B cell (primary cell): ENCODE measurements around the gene RIT1. TPM values are rescaled to one million over a fixed set of nuclear protein-coding genes. Genes with fewer than 3 reads are reported as not detected.

Source experiments
- ATAC-seq: fragments of 200-7000 bp; cut with Tn5 transposase; one replicate; pipeline ENCODE4 v1.10.0; 2021; ENCODE audit warnings: low read depth, mild to moderate bottlenecking, moderate number of reproducible peaks, moderate library complexity
- CTCF ChIA-PET: fragments of 350-600 bp; sonication (Branson Sonifier 250); formaldehyde crosslinking; loops from one replicate; lab custom pipeline; 2021; ENCODE audit warnings: antibody characterized with exemption, inconsistent platforms; lab: Charles Lee
- POLR2A ChIA-PET: fragments of 350-600 bp; sonication (Branson Sonifier 250); formaldehyde crosslinking; loops from one replicate; lab custom pipeline; 2021; ENCODE audit warnings: antibody characterized with exemption; lab: Charles Lee
- DNase-seq: peaks from one replicate; pipeline ENCODE4 v3.0.0; 2013
- H2AFZ ChIP-seq: 2 replicates; pipeline ENCODE4 v1.6.1; 2012; ENCODE audit warnings: mild to moderate bottlenecking, low read depth, low read length; ENCODE audit not compliant: insufficient read depth, poor library complexity, severe bottlenecking
- H3K27ac ChIP-seq, 2 donors: 1 replicate in 1 of 2; 2 replicates in 1 of 2; pipeline ENCODE4 v1.5.1; 2012 to 2013; ENCODE audit warnings: low read length in 2 of 2, mild to moderate bottlenecking in 2 of 2, moderate library complexity in 1 of 2
- H3K27me3 ChIP-seq, 4 experiments: fragments of 200-600 bp in 1 of 4; sonication (generic) in 1 of 4; replicated peaks in 1 of 4; 1 replicate in 2 of 4; 2 replicates in 2 of 4; pipeline versions ENCODE4 v1.6.1 to v1.7.0; 2013 to 2016; ENCODE audit warnings: low read length in 3 of 4, mild to moderate bottlenecking in 2 of 4, mixed read lengths in 1 of 4, moderate library complexity in 1 of 4; ENCODE audit not compliant: insufficient read depth in 4 of 4, control insufficient read depth in 3 of 4; ENCODE audit errors: control extremely low read depth in 1 of 4
- H3K36me3 ChIP-seq, 2 experiments: replicated peaks in 1 of 2; 1 replicate in 1 of 2; 2 replicates in 1 of 2; pipeline versions ENCODE4 v1.6.1 to v1.7.1; 2013; ENCODE audit warnings: low read length in 1 of 2; ENCODE audit not compliant: insufficient read depth in 2 of 2, control insufficient read depth in 1 of 2; ENCODE audit errors: control extremely low read depth in 1 of 2, extremely low read depth in 1 of 2
- H3K4me1 ChIP-seq, 2 donors: fragments of 200-600 bp in 1 of 2; sonication (generic) in 1 of 2; 1 replicate in 1 of 2; 2 replicates in 1 of 2; pipeline versions ENCODE4 v1.5.1 to v1.6.1; 2013 to 2017; ENCODE audit warnings: low read length in 2 of 2; ENCODE audit not compliant: control insufficient read depth in 2 of 2, insufficient read depth in 2 of 2
- H3K4me2 ChIP-seq: replicated peaks from 2 replicates; pipeline ENCODE3; 2012; ENCODE audit warnings: mild to moderate bottlenecking, low read depth, low read length; ENCODE audit not compliant: poor library complexity, severe bottlenecking
- H3K4me3 ChIP-seq, 5 experiments: fragments of 200-600 bp in 1 of 5; sonication (generic) in 1 of 5; 1 replicate in 3 of 5; 2 replicates in 2 of 5; pipeline versions ENCODE4 v1.5.1 to v1.7.0; 2011 to 2016; ENCODE audit warnings: low read length in 4 of 5, mild to moderate bottlenecking in 4 of 5, low read depth in 2 of 5, control low read depth in 1 of 5, moderate library complexity in 1 of 5; ENCODE audit not compliant: insufficient read depth in 1 of 5; ENCODE audit errors: control extremely low read depth in 1 of 5, extremely low read depth in 1 of 5
- H3K79me2 ChIP-seq: fragments of 200-600 bp; sonication (generic); one replicate; pipeline ENCODE4 v1.6.0; 2016; ENCODE audit warnings: low read length; ENCODE audit not compliant: control insufficient read depth, insufficient read depth
- H3K9ac ChIP-seq: fragments of 200-600 bp; sonication (generic); 2 replicates; pipeline ENCODE4 v1.6.1; 2017; ENCODE audit warnings: mild to moderate bottlenecking, low read length, moderate library complexity
- H3K9me3 ChIP-seq, 3 donors: one replicate each; pipeline versions ENCODE4 v1.6.1 to v1.7.1; 2013; ENCODE audit warnings: low read length in 2 of 3; ENCODE audit not compliant: control insufficient read depth in 2 of 3, insufficient read depth in 1 of 3; ENCODE audit errors: control extremely low read depth in 1 of 3
- H4K20me1 ChIP-seq: 2 replicates; pipeline ENCODE4 v1.6.0; 2012; ENCODE audit warnings: mild to moderate bottlenecking, low read length; ENCODE audit not compliant: insufficient read depth, control insufficient read depth, poor library complexity, severe bottlenecking
- H3K27ac Mint-ChIP-seq: one replicate; pipeline ENCODE4 v1.8.0; 2021; ENCODE audit warnings: mixed read lengths
- H3K27me3 Mint-ChIP-seq: one replicate; pipeline ENCODE4 v1.8.0; 2021; ENCODE audit warnings: mixed read lengths
- H3K4me1 Mint-ChIP-seq: one replicate; pipeline ENCODE4 v1.8.0; 2021; ENCODE audit warnings: mixed read lengths
- H3K4me3 Mint-ChIP-seq: one replicate; pipeline ENCODE4 v1.8.0; 2021; ENCODE audit warnings: mixed read lengths
- H3K9me3 Mint-ChIP-seq: one replicate; pipeline ENCODE4 v1.8.0; 2022; ENCODE audit warnings: mixed read lengths; ENCODE audit not compliant: insufficient read depth
- CTCF ChIP-seq: fragments of 200-600 bp; IDR thresholded peaks from one replicate; pipeline ENCODE4 v1.8.0; 2022; ENCODE audit warnings: antibody characterized with exemption, mild to moderate bottlenecking
- EZH2 ChIP-seq: IDR thresholded peaks from 2 replicates; pipeline ENCODE4 v1.6.1; 2012; ENCODE audit warnings: borderline replicate concordance, low read depth, mild to moderate bottlenecking, moderate library complexity, low read length; ENCODE audit not compliant: insufficient read depth, poor library complexity, severe bottlenecking
- WGBS: methylation state at CpG from one replicate; pipeline ENCODE4 v1.1.5; 2013; ENCODE audit warnings: missing lambda C conversion rate; ENCODE audit not compliant: insufficient coverage; 5-methylcytosine and 5-hydroxymethylcytosine counted together
- intact Hi-C: fragments of 100-400 bp; cut with micrococcal nuclease; formaldehyde crosslinking; loops from one replicate; pipeline ENCODE4 v1.10.0; 2022
- polyA plus RNA-seq: library from polyadenylated mRNA; depleted of rRNA; stranded (reverse); fragments of >200 nt; gene quantifications from 2 replicates; pipeline ENCODE4 v1.2.3, GENCODE V29; 2012
- total RNA-seq, 2 donors: library from RNA; stranded (reverse); fragments of 120-200 nt in 1 of 2; gene quantifications; 1 replicate in 1 of 2; 2 replicates in 1 of 2; pipeline versions ENCODE4 v1.2.3 to v1.2.4, GENCODE V29; 2013 to 2022

Gene RIT1
- total and polyA plus RNA-seq, 2 donors (not counting 1 experiment from before 2014, with no cell fraction given): 14.2 to 45.7 TPM

DNA sequence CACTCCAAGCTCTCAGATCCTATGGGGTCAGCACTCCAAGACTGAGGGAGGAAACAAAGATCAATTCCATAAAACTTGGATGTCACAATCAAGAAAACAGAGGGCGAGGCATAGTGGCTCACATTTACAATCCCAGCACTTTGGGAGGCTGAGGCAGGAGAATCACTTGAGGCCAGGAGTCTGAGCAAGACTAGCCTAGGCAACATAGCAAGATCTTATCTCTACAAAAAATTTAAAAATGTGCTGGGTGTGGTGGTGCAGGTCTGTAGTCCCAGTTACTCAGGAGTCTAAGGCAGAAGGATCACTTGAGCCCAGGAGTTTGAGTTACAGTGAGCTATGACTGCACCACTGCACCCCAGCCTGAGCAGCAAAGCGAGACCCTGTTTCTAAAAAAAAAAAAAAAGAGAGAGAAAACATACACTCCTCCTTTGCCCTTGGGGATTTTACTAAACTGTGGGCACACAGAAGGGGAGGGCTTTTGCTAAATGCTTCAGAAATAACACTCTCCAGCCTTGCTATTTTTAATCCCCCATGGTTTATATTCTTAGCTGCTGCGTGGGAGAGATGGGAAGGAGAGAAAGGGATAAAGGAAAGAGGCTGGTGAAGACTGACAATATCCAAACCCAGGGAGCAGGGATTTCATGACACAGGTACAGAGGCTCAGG, 49.1 kb upstream of the RIT1 start:
- peak overlapping the region; percentile 36 for H3K9ac ChIP-seq
- WGBS: no CpG with 5 or more reads among the region's 3 CpGs
- peak overlapping the region; percentile 51 to 69 for H3K27ac ChIP-seq
- no peaks in the 10 kb centered on the region for H3K9me3 ChIP-seq
- TF ChIP-seq EZH2: no peak
- TF ChIP-seq CTCF: no peak
- peak overlapping the region in 2 of 5 experiments; percentile 11 to 29 for H3K4me3 ChIP-seq
- ATAC-seq (peak; percentile 86), DNase-seq (peak; percentile 51)
- intact Hi-C loops: loop anchor here (1.0 kb wide), 3 partner anchors 14 to 29 kb away; no protein-coding TSS in a partner anchor
- CTCF ChIA-PET: interaction anchor here (0.7 to 5.0 kb wide), 15 partner anchors 10 to 33 kb away, joined by 3 to 41 read pairs (median 4); partner anchors contain the start of genes ARHGEF2 and KHDC4
- H3K4me1 ChIP-seq: peaks cover 38 to 51% of the 10 kb centered on the region in 2 donors
- POLR2A ChIA-PET: interaction anchor here (0.5 to 4.4 kb wide), 10 partner anchors 11 to 74 kb away, joined by 3 to 33 read pairs (median 4); partner anchors contain the start of genes ARHGEF2 and KHDC4
- no peaks in the 10 kb centered on the region for H3K9me3 Mint-ChIP-seq
- peaks cover 64% of the 10 kb centered on the region for H3K79me2 ChIP-seq
- H3K4me1 Mint-ChIP-seq: peaks cover 53% of the 10 kb centered on the region
- peaks cover 7 to 87% of the 10 kb centered on the region in 2 experiments for H3K36me3 ChIP-seq
- H4K20me1 ChIP-seq: peaks cover 47% of the 10 kb centered on the region
- H2AFZ ChIP-seq: no peak overlapping the region
- H3K27me3 ChIP-seq: no peaks in the 10 kb centered on the region
- peak overlapping the region; percentile 70 for H3K4me2 ChIP-seq
- peak overlapping the region; percentile 65 for H3K4me3 Mint-ChIP-seq
- no peaks in the 10 kb centered on the region for H3K27me3 Mint-ChIP-seq
- H3K27ac Mint-ChIP-seq: peak overlapping the region; percentile 82

- ChIA-PET POLR2A (interaction anchor here (0.6 to 1.9 kb wide), 4 partner anchors 11 to 27 kb away, joined by 3 to 5 read pairs (median 4); partner anchors contain the start of gene ARHGEF2), CTCF (interaction anchor here (0.9 to 3.0 kb wide), 8 partner anchors 11 to 32 kb away, joined by 3 to 16 read pairs (median 6); partner anchors contain the start of gene KHDC4)
- Histone ChIP-seq H3K27ac (peak overlapping the region in 1 of 2 donors; percentile 56), H3K4me3 (no peak overlapping the region), H2AFZ (no peak overlapping the region), H4K20me1 (peaks cover 38% of the 10 kb centered on the region), H3K36me3 (peaks cover 4 to 90% of the 10 kb centered on the region in 2 experiments), H3K79me2 (peaks cover 65% of the 10 kb centered on the region), H3K4me2 (no peak overlapping the region), H3K27me3 (no peaks in the 10 kb centered on the region), H3K9ac (no peak overlapping the region), H3K4me1 (peaks cover 32 to 39% of the 10 kb centered on the region in 2 donors), H3K9me3 (no peaks in the 10 kb centered on the region)
- H3K4me3 Mint-ChIP-seq: no peak overlapping the region
- WGBS: 98% methylated on average over 12 of the region's 12 CpGs
- H3K27me3 Mint-ChIP-seq: no peaks in the 10 kb centered on the region
- peak overlapping the region; percentile 81 for H3K27ac Mint-ChIP-seq
- intact Hi-C loops: no loop called here
- no peaks in the 10 kb centered on the region for H3K9me3 Mint-ChIP-seq
- DNase-seq: no peak
- H3K4me1 Mint-ChIP-seq: peaks cover 41% of the 10 kb centered on the region
- no peak for ATAC-seq
- TF ChIP-seq EZH2: no peak
Observed at GRCh38 chr1:155957411-155957915, 46.3 kb upstream of the RIT1 start.
